Dedifferentiated amniotic fluid mesenchymal stem cell (primary cell): ENCODE results near the gene NMRAL1.

Experiments
- DNase-seq: peaks from one replicate; pipeline ENCODE4 v3.0.0-alpha.2; 2016; ENCODE audit errors: extremely low spot score

NMRAL1 gene

DNA sequence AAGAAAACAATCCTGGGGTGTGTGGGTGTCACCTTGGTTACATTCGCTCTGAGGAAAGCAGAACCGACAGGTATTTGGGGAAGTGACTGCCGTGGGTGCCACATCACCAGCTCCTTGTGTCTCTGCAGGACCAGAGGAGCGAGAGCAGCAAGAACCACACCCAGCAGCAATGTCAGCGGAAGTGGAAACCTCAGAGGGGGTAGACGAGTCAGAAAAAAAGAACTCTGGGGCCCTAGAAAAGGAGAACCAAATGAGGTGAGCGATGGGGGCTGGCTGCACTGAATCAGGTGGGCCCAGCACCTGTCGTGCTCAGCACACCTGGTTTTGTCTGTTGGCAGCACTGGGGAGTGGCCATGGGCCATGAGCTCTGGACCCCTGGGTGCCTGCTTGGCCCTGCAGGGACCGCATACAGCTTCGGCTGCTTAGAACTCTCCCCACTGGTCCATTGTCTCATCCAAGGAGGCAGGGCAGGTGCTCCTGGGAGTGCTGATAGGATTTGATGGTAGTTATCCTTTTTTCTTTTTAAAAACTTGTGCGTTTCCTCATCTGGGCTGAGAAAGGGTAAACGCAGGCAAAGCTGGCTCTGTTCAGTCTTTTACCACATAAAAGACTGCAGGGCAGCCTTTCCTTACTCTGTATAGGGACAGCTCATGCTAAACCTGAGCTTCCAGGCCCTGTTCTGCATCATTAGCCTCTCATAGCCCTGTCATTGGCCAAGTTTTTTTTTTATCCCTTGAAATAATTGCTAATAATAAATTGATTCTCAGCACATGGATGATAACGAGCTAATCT, 31.1 kb upstream of the NMRAL1 start:
- no peak for DNase-seq

DNA sequence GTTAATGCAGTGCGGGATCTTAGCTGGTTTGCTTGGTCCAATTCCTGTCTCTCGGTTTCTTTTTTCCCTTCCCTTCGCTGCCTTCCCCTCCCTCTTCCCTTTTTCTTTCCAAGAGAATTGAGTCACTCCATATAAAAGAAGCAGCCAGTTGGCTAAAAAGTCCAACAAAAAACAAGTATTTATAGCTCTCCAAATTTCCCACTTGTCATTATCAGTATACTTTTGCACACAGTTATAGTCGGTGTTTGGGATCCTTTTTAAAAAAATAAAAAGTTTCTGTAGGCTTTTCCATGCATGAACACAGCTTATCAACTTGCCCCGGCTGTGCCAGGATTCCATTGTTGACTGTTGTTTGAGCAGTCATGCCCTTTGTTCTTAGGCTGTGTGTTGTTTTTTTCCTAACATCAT, 26.6 kb upstream of the NMRAL1 start:
- no peak for DNase-seq

DNA sequence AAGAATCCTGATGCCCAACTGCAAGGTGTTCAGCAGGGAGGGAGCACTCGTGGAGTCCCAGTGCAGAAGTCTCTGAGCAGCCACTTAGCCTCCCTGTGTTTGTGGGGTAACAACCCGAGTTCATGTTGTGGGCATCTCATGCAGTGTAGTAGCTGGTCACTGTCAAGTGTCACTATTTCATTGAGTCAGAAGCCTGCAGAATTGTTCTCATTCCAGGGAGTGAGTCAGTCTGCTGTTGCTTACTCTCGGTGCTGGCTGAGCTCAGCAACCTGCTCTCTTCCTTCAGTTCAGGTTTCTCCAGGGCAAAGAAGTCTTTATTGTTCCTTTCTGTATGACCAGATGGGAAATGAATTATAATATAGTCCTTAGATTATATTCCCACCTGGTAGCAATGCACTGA, 25.8 kb upstream of the NMRAL1 start:
- peak; percentile 66 for DNase-seq

DNA sequence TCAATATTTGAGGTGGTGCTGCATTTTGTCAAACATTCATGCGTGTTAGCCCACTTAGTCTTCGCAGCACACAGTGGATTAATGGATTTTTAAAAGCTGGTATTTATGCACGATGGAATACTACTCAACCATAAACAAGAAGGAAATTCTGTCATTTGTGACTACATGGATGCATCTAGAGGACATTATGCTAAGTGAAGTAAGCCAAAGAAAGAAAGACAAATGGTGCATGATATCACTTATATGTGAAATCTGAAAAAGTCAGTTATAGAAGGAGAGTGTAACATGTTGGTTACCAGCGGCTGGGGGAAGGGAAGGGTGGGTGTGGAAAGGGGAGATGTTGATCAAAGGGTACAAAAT, 24.8 kb upstream of the NMRAL1 start:
- no peak for DNase-seq

DNA sequence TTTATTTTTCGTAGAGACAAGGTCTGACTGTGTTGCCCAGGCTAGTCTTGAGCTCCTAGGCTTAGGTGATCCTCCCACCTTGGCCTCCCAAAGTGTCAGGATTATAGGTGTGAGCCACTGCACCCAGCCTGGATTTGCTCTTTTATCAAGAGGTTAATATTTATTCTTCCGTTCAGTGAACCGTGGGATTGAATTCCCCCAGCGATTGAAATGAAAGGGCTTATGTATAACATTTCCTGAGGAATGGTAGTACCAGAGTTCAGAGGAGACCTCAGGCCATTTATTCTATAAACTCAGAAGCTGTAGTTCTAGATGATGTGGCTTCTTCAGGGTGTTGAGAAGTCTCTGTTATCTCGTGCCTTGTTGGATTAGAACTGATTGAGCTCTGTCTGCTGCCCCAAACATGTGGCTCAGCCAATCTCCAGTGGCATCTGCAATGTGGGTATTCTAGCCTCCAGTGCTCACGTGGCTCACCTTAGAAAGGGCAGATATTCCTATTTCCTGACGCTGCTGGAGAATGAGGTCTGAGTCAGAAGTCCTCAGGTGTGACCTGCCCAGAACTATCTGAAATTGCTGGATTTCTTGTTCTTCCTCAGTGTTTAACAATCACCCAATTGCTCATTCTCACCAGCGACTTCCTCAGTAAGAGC, 24.2 kb upstream of the NMRAL1 start:
- no peak for DNase-seq

DNA sequence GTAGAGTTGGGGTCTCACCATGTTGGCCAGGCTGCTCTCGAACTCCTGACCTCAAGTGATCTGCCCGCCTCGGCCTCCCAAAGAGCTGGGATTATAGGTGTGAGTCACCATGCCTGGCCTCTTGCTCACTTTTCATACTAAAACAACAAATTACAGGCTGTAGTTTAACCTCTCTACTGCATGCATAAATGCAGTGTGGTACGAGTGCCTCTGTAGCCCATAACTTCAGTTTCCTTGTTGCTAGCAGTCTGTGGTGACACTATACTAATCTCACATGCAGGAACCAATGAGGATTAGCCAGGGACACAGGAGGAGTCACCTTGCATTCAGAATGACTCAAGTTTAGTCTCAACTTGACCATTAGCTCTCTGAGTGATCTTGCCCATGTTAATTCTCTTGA, 21.9 kb upstream of the NMRAL1 start:
- DNase-seq, result no peak

DNA sequence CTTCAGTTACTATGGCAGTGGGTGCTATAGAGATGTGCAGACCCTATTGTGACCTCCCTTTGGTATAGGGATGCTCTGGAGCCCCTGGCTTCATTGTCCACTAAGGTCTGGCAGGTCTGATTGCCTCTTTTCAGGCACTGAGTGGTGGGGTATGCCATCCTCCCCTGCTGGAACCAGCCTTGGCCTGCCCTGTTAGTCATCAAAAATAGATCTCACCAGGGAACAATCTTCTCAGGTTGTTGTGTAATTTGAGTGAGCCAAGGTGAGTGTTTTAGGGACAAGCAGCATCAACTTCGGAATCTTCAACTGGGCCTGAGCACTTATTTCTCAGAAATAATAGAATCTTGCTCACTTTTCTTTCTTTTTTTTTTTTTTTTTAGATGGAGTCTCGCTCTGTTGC, 21.3 kb upstream of the NMRAL1 start:
- DNase-seq, result no peak

DNA sequence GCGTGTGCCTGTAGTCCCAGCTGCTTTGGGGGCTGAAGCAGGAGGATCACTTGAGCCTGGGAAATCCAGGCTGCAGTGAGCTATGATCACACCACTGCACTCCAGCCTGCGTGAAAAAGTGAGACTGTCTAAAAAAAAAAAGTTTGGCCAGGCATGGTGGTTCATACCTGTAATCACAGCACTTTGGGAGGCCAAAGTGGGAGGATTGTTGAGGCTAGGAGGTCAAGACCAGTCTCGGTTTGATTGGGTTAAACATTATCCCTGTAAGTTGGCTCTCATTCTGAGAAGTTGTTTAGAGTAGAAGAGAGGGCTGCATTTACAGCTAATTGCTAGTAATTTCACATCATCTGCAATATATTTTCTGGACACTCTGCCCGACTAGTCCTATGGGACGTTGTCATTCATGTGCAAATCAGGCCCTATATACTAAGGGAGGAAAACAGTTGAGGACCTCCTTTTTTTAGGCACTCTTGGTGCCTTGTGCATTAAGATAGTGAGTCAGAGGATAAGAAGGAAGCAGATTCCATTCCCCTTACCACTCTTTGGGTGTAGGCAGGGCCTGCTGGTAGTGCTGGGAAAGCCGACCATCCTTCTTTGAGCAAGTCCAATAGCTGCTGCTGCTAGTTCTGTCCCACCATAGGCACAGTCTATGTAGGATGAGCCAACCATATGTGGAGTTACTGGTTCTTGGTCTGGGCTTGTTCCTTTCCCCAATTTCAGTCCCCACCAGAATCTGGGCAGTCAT, 20.5 kb upstream of the NMRAL1 start:
- DNase-seq, result peak; percentile 35

DNA sequence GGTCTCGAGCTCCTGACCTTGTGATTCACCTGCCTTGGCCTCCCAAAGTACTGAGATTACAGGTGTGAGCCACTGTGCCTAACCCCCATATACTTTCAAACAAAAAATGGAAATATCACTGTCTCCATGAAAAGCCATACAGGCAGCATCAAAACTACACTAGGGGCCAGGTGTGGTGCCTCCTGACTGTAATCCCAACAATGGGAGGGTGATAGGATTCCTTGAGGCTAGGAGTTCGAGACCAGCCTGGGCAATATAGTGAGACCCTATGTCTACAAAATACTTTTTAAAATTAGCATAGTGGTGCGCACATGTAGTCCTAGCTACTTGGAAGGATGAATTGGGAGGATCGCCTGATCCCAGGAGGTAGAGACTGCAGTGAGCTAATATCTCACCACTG, 17.5 kb upstream of the NMRAL1 start:
- DNase-seq, result no peak

DNA sequence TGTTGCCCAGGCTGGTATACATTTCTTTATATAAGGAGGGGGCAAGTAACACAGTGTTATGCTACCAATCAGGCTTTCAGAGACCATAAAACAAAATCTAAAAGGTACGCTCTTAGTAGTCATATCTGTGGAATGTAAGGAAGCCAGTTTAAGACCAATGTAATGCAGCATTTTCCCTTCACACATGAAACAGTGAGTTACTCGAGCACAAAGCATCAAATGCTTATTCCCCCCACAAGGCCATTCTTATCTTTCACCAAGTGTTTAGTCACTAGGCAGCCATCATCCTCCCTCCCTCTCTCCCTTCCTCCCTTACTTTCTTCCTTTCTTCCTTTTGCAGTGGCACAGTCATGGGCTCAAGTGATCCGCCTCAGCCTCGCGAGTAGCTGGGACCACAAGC, 14.6 kb upstream of the NMRAL1 start:
- DNase-seq, result peak; percentile 30

DNA sequence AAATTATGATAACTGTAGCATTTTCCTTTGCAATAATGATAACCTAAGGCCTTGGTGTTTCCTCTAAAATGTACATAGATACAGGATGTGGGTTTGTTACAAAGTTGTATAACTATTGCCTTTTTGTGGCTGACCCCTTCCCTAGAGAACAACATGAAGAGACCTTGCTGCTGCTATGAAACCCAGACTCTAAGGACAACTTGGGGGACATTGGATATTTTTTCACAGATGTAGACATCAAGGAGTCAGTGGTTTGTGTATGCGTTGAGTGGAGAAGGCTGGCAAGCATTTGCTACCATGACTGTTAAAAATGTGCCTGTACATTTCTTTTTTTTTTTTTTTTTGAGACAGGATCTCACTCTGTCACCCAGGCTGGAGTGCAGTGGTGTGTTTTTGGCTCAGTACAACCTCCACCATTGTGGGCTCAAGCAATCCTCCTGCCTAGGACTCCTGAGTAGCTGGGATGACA, 14.1 kb upstream of the NMRAL1 start:
- no peak for DNase-seq

DNA sequence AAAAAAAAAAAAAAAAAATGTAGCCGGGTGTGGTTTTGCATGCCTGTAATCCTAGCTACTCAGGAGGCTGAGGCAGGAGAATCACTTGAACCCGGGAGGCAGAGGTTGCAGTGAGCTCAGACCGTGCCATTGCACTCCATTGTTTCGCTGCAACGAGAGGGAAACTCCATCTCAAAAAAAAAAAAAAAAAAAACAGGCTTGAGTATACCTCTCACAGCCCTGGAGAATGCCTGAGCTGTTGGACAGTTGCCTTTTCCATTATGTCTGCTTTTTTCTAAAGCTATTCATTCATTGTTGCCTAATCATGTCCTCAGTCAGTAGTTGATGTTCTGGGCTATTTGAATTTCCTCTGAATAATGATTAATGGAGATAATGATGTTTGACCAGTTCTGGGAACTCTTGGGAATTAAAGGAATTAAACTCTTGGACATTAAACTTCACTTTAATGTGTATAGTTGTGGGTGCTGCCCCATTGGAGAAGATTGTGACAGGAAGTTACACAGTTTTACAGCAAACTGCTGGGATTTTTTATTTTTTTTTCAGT, 13.6 kb upstream of the NMRAL1 start:
- DNase-seq, result no peak

DNA sequence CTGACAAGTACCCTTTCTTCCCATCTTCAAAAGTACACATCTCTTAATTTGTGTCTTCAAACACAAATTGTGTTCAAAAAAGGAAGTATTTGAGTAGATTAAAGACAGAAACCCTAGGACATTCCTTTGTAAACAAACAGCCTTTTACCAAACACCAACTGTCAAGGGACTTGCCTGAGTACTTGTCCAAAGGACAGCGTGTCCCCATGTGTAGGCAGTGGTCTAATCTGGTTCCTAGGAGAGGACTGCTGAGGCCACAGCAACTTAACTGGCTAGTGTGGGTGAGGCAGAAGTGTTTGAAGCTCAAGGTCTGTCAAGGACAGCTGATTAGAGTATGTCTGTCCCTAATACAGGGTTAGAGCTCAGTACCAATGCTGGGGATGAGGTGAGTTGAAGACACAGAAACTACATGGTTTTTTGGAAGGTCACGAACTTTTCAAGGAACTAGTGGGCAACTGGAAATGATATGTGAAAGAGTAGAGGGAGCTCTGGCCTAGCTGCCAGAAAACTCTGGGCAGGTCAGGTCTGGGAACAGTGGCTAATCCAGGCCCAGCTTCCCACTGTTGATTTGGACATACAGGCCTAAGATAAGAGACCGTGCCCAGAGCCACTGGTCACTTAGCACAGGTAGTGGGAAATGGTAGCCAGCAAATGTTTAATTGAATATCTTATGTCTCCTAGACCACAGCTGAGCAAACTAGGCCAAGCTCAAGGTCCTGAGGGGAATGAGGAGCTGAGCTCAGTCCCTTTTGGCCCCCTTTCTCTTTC, 11.9 kb upstream of the NMRAL1 start:
- DNase-seq, result no peak

DNA sequence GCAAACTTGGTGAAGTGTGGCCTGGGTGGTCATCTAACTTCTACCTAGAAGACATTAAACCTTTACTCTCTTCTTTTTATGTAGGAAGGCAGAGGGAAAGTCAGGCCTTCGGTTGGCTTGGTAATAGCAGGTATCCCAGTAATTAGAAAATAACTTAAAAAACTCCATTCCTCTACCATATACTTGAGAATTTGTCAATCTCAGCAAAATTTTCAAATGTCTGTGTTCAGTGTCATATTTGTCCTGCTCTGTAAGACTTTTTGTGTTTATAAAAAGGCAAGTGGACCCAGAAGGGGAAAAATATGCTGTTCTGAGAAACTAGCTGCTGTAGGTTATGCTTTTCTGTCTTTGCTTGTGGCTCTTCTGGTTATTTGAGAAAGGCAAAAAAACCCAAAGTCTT, 7.5 kb upstream of the NMRAL1 start:
- no peak for DNase-seq

DNA sequence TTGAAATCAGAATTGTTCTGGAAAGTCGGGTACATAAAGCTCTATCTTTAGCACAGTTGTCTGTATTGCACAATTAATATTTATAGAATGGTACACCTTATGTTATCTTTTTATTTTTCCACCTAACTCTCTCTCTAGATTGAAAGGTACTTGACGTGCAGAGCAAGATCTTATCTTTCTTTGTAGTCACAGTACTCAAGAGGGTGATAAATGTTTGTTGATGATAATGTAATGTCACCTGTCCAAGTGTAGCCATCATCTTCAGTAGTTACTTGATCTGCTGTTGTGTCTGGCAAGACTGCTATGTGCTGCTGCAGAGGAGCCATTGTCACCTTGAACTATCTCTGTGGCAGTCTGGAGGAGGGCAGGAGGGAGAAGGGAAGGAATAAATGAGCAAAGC, 7.1 kb upstream of the NMRAL1 start:
- no peak for DNase-seq

DNA sequence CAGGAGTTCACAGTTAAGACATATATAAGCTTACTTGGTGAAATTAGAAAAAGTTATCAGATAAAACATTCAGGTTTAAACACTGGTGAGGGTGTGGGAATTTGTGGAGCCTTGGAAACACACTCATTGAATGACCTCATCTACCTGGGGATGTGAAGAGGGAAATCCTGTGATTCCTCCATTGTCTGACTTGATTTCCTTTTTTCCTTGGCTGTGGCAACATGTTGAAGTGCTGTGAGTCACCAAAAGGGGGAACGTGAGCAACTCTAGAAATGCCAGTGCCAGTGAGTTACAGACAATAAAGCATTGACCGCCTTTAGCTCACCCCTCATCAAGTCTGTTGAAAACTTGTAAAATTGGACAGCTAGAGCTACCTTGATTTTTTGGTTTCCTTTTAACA, 3.5 kb upstream of the NMRAL1 start:
- peak; percentile 36 for DNase-seq

DNA sequence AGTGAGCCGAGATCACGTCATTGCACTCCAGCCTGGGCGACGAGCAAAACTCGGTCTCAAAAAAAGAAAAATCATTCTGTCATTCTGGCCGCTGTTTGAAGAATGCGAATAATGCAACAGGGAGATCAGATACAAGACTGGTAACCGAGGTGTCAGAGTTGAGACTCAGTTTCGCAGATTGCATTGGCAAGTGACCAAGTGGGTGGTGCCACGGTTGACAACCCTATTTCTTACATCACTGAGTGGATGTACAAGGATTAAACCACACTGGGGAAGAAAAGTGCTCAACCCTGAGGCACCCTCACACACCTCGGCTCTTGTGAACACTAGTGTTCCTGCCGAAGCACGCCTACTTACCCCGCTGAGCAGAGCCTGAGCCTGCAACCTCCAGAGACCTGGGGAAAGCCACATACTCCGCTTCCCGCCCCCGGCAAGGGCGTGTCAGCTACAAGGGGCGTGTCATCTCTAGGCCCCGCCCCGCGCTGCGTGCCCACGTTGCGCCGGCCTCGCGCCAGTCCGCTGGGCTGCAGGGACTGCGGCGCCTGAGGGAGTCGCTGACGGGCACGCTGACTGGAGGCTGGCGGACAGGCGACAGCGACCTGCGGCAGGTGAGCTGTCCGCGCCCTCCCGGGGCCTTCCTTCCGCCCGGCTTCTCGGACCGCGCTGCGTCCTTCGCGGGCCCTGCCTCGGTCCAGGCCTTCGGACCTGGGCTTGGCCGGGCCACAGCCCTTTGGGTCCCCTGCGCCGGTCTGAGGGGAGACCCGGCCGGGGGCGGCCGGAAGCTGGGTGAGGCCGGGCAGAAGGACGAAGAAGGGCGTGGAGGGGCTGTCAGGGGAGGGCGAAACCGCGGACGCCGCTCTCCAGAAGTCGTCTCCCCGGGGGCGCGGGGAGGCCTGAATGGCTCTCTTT, 1.7 kb upstream of the NMRAL1 start, which contains the start of gene HMOX2:
Gene HMOX2 (plus strand): TSS at position 519 of the 909 bp plus-strand sequence. CDS start 29,127 bp downstream, outside the sequence.
- DNase-seq, result peak; percentile 81

DNA sequence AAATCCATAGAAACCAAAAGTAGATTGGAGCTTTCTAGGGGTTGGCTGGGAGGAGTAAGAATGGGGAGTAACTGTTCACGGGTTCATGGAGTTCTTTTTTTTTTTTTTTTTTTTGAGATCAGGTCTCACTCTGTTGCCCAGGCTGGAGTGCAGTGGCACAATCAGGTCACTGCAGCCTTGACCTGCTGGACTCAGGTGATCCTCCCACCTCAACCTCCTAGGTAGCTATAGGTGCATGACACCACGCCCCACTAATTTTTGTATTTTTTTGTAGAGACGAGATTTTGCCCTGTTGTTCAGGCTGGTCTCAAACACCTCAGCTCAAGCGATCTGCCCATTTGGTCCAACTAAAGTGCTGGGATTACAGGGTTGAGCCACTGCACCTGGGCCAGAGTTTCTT, 1.5 kb downstream of the NMRAL1 start:
- no peak for DNase-seq

DNA sequence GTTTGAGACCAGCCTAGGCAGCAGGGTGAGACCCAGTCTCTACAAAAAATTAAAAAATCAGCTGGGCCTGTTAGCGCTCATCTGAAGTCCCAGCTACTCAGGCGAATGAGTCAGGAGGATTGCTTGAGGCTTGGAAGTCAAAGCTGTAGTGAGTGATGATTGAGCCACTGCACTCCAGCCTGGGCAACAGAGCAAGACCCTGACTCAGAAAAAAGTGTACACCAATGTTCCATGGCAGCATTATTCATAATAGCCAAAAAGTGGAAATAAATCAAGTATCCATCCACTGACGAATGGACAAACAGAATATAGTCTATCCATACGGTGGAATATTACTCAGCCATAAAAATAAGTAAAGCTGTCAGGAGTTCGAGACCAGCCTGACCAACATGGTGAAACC, 2.6 kb downstream of the NMRAL1 start:
- DNase-seq, result no peak

DNA sequence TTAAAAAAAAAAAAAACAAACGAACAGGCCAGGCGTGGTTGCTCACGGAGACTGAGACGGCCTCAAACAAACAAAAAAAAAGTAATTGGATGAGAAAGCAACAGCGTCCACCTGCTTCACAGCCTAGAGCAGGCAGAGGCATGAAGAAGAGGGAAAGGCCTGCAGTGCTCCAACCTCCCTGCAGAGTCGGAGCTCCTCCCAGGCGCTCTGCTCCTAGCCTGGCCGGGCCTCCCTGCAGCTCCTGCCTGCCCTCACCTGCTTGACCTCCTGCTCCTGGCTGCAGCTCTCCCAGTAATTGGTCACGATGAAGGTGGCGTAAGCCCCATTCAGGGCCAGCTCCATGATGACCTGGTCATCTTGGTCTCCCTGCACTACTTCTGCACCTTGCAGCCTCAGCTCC, 5.5 kb downstream of the NMRAL1 start:
- no peak for DNase-seq

DNA sequence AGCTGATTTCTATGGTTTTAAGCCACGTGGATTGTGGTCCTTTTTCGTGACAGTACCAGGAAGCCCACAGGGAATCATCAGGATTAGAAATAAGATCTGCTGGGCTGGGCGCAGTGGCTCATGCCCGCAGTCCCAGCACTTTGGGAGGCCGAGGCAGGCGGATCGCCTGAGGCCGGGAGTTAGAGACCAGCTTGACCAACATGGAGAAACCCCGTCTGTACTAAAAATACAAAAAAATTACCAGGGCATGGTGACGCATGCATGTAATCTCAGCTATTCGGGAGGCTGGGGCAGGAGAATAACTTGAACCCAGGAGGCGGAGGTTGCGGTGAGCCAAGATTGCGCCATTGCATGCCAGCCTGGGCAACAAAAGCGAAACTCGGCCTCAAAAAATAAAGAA, 6.5 kb downstream of the NMRAL1 start:
- DNase-seq, result no peak
